ENCODE measurements around the gene LILRB2. TPM values are rescaled to one million over a fixed set of nuclear protein-coding genes. Genes with fewer than 3 reads are reported as not detected.

Gene LILRB2
- total and polyA plus RNA-seq, 9 donors, result 0.24 to 15.1 (median 2.1) TPM

DNA sequence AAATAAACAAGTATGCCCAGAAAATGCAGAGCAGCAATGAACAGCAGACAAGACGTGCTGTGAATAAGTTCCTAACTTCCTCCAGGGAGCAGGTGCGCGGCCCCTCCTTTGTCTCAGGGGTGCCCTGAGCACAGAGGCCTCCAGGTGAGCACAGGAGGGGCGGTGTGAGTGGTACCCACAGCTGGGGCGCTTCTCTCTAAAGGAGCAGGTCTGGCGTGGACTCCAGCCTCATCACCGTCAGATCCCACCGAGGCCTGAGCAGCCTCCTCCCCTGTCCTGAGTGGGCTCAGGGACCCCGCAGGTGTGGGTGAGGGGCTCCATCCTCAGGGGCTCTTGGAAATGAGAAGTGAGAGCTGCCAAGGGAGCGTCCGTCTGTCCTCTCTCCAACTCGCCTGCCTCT, 28.9 kb upstream of the LILRB2 start:
- DNase-seq, result no peak
- Histone ChIP-seq H3K36me3 (no peaks in the 10 kb centered on the region), H3K4me3 (no peak overlapping the region), H3K27me3 (no peaks in the 10 kb centered on the region), H3K27ac (no peak overlapping the region), H3K9me3 (no peaks in the 10 kb centered on the region), H3K4me1 (ENCODE audit: insufficient read depth) (no peaks in the 10 kb centered on the region)
- intact Hi-C loops (cut with DNase I), result no loop called here
- WGBS, 3 donors, result 65 to 75% (median 70%) methylated on average over 12 of the region's 12 CpGs
- TF ChIP-seq, protein P1, sequence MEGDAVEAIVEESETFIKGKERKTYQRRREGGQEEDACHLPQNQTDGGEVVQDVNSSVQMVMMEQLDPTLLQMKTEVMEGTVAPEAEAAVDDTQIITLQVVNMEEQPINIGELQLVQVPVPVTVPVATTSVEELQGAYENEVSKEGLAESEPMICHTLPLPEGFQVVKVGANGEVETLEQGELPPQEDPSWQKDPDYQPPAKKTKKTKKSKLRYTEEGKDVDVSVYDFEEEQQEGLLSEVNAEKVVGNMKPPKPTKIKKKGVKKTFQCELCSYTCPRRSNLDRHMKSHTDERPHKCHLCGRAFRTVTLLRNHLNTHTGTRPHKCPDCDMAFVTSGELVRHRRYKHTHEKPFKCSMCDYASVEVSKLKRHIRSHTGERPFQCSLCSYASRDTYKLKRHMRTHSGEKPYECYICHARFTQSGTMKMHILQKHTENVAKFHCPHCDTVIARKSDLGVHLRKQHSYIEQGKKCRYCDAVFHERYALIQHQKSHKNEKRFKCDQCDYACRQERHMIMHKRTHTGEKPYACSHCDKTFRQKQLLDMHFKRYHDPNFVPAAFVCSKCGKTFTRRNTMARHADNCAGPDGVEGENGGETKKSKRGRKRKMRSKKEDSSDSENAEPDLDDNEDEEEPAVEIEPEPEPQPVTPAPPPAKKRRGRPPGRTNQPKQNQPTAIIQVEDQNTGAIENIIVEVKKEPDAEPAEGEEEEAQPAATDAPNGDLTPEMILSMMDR (IDR thresholded peaks at IDR 0.05), result no peak
- TF ChIP-seq POLR2A (IDR thresholded peaks at IDR 0.05), result no peak
- TF ChIP-seq EP300 (IDR thresholded peaks at IDR 0.05), result no peak

DNA sequence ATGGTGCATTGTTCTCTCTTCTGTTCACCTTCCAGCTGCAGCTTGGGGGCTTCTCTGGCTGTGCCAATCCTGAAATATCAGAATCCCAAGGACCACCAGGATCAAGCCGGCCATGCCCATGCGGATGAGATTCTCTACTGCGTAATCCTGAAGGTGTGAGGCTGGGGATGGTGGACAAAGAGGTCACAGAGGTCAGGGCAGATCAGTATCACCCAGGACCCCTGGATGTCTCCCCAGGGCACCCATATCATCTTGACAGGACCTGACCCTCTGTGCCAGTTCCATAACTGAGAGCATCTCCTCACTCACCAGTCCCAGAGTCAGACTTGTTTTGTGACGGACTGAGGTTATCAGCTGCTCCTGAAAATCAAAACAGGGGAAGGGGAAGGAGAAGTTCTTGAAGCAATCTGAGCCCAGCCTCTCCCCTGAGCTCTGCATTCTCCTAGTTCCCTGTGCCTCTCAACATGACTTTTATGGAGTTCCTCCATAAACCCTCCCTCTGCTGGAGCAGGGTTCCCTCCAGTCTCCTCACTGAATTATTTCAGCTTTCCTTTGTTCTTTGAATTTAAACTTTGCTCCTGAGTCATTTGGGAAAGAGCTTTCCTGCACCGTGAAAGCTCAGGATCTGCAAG, 26.6 kb upstream of the LILRB2 start:
- H3K4me1 ChIP-seq (ENCODE audit: insufficient read depth), result no peaks in the 10 kb centered on the region
- WGBS, 3 donors, result 79 to 84% (median 83%) methylated on average over 5 of the region's 5 CpGs
- H3K4me3 ChIP-seq, result no peak overlapping the region
- DNase-seq, result no peak
- no peaks in the 10 kb centered on the region for H3K9me3 ChIP-seq
- no peaks in the 10 kb centered on the region for H3K36me3 ChIP-seq
- no peak overlapping the region for H3K27ac ChIP-seq
- intact Hi-C loops (cut with DNase I), result no loop called here
- TF ChIP-seq, protein P1 (IDR thresholded peaks at IDR 0.05), result no peak
- no peak for TF ChIP-seq EP300 (IDR thresholded peaks at IDR 0.05)
- no peak for TF ChIP-seq POLR2A (IDR thresholded peaks at IDR 0.05)
- H3K27me3 ChIP-seq, result no peaks in the 10 kb centered on the region

DNA sequence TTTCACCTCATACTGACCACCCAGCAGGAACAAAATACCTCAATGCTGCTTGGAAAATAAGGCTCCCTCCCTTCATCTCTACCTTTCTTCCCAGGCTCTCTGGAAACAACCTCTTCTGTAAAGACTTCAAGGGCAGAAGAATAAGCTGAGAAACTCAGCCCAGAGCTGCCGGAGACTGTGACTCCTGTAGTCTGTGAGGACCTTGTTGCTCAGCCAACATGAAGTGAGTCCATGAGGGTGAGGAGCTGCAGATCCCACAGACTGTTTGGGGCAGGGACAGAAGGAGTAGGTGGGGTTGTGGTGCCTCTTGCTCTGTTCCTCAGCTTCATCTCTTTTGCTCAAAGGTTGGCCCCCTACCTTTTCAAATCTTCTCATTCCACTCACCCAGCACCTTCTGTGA, 24.2 kb upstream of the LILRB2 start:
- no peaks in the 10 kb centered on the region for H3K9me3 ChIP-seq
- no peak overlapping the region for H3K27ac ChIP-seq
- H3K27me3 ChIP-seq, result no peaks in the 10 kb centered on the region
- WGBS, 3 donors, result 73 to 83% (median 80%) methylated on average over 1 of the region's 1 CpG
- no peak for DNase-seq
- no peak overlapping the region for H3K4me3 ChIP-seq
- no peaks in the 10 kb centered on the region for H3K36me3 ChIP-seq
- H3K4me1 ChIP-seq (ENCODE audit: insufficient read depth), result no peaks in the 10 kb centered on the region
- TF ChIP-seq EP300 (IDR thresholded peaks at IDR 0.05) (no peak), POLR2A (IDR thresholded peaks at IDR 0.05) (no peak)
- TF ChIP-seq, protein P1 (IDR thresholded peaks at IDR 0.05), result no peak
- intact Hi-C loops (cut with DNase I), result no loop called here

DNA sequence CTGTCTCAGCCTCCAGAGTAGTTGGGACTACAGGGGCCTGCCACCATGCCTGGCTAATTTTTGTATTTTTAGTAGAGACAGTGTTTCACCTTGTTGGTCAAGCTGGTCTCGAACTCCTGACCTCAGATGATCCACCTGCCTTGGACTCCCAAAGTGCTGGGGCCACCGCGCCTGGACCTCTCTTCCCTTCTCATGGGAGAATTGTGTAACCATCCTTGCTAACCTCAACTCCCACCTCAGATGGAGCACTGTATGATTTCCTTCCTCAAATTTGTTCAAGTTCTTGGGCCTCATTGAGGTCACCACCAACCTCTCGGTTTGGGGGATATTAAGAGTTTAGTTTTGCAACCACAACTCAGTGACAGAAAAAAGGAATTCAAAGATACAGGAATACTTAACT, 21.3 kb upstream of the LILRB2 start:
- H3K27me3 ChIP-seq, result no peaks in the 10 kb centered on the region

More for the DNA sequence above, 21.3 kb upstream of the LILRB2 start:
- H3K4me3 ChIP-seq, result no peak overlapping the region
- intact Hi-C loops (cut with DNase I), result no loop called here
- TF ChIP-seq, protein P1 (IDR thresholded peaks at IDR 0.05), result no peak
- TF ChIP-seq EP300 (IDR thresholded peaks at IDR 0.05) (no peak), POLR2A (IDR thresholded peaks at IDR 0.05) (no peak)
- H3K4me1 ChIP-seq (ENCODE audit: insufficient read depth), result no peaks in the 10 kb centered on the region
- H3K9me3 ChIP-seq, result no peaks in the 10 kb centered on the region
- no peak for DNase-seq
- no peaks in the 10 kb centered on the region for H3K36me3 ChIP-seq
- 63 to 80% (median 66%) methylated on average over 4 of the region's 4 CpGs for WGBS, 3 donors
- no peak overlapping the region for H3K27ac ChIP-seq
